Body of pancreas (tissue), 4 donors: ENCODE measurements around the gene PTGFRN.

Source experiments
- POLR2A ChIP-seq, 3 donors: fragments of 450-650 bp; IDR thresholded peaks; one replicate each; pipeline ENCODE4 v1.6.1; 2016; ENCODE audit warnings: antibody characterized with exemption in 3 of 3, mild to moderate bottlenecking in 2 of 3
- TF ChIP-seq, protein P1 (sequence below), 7 experiments: fragments of 450-650 bp in 4 of 7; fragments of 200-600 bp in 3 of 7; sonication (generic) in 3 of 7; IDR thresholded peaks; one replicate each; pipeline ENCODE4 v1.5.1; 2016 to 2019; ENCODE audit warnings: antibody characterized with exemption in 7 of 7

DNA sequence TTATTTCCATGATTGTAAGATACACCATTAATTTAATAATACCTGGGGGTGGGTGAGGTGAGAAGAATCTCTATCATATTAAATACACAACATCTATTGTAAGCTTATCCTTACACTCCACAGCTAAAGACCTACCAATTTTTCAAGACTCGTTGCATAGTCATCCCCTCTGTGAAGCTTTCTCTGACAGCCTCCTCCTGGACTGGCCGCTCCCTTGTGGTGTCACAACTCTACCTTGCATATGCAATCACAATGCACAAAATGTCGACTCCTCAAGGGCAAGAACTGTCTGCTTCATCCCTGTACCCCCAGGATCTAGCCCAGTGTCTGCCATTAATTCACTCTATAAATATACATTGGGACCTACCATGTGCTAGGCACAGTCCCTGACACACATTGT, 2.4 kb upstream of the PTGFRN start:
- TF ChIP-seq, protein P1, sequence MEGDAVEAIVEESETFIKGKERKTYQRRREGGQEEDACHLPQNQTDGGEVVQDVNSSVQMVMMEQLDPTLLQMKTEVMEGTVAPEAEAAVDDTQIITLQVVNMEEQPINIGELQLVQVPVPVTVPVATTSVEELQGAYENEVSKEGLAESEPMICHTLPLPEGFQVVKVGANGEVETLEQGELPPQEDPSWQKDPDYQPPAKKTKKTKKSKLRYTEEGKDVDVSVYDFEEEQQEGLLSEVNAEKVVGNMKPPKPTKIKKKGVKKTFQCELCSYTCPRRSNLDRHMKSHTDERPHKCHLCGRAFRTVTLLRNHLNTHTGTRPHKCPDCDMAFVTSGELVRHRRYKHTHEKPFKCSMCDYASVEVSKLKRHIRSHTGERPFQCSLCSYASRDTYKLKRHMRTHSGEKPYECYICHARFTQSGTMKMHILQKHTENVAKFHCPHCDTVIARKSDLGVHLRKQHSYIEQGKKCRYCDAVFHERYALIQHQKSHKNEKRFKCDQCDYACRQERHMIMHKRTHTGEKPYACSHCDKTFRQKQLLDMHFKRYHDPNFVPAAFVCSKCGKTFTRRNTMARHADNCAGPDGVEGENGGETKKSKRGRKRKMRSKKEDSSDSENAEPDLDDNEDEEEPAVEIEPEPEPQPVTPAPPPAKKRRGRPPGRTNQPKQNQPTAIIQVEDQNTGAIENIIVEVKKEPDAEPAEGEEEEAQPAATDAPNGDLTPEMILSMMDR (IDR thresholded peaks at IDR 0.05) = no peak
- TF ChIP-seq POLR2A (IDR thresholded peaks at IDR 0.05) = no peak
